PFSK-1 (cell line): ENCODE data around the gene NCAM1.

Source experiments
- FOXP2 ChIP-seq: optimal IDR thresholded peaks from 2 replicates; pipeline ENCODE3; 2011; ENCODE audit warnings: borderline replicate concordance, control low read depth, inconsistent platforms; ENCODE audit not compliant: insufficient read depth; ENCODE audit errors: extremely low read length, extremely low read depth
- POLR2AphosphoS5 ChIP-seq: IDR thresholded peaks from 2 replicates; pipeline ENCODE4 v1.6.1; 2012; ENCODE audit warnings: low read depth, mild to moderate bottlenecking, control low read depth, low read length, moderate library complexity
- SIN3A ChIP-seq: IDR thresholded peaks from 2 replicates; pipeline ENCODE4 v1.6.1; 2012; ENCODE audit warnings: mild to moderate bottlenecking, low read length, moderate library complexity, borderline replicate concordance; ENCODE audit not compliant: insufficient read depth
- TAF1 ChIP-seq: IDR thresholded peaks from 2 replicates; pipeline ENCODE4 v1.6.1; 2012; ENCODE audit warnings: low read length, control low read depth, borderline replicate concordance; ENCODE audit not compliant: insufficient read depth
- TF ChIP-seq, protein P1 (sequence below), 2 experiments: IDR thresholded peaks; 2 replicates each; pipeline versions ENCODE4 v1.6.1 to v1.8.0; 2011 to 2012; ENCODE audit warnings: low read depth in 2 of 2, low read length in 2 of 2, control low read depth in 1 of 2, inconsistent platforms in 1 of 2, mild to moderate bottlenecking in 1 of 2, moderate library complexity in 1 of 2; ENCODE audit not compliant: insufficient read depth in 1 of 2

The NCAM1 gene

DNA sequence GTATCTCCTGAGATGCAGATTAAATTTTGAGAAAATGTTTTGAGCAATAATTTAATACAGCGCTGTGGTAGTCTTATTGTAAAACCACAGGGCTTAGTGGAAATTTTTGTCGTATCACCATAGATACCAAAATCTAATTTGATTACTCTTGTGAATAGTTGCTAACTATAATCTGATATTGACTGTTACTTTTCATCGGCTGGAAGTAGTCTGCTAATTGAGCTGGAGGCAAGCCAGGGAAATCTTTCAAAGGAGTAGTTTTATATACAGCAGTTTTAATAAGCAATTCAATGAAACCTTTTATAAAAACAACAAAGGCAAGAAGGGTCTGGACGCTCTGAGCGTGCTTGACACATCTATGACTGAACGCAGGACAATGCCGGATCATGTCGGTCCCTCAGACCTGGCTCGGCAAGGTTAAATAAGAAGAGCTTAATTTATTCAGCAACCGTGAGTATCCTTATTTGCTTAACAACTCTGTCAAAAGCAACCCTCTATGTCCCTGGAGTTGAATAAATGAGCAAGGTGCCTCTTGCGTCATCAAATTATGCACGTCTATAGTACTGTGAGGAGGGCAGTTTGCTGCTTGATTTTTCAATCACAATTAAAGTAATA lies 121.2 kb downstream of the NCAM1 start:
- no peak for TF ChIP-seq SIN3A
- TF ChIP-seq TAF1: no peak
- no peak for TF ChIP-seq FOXP2
- TF ChIP-seq, protein P1, sequence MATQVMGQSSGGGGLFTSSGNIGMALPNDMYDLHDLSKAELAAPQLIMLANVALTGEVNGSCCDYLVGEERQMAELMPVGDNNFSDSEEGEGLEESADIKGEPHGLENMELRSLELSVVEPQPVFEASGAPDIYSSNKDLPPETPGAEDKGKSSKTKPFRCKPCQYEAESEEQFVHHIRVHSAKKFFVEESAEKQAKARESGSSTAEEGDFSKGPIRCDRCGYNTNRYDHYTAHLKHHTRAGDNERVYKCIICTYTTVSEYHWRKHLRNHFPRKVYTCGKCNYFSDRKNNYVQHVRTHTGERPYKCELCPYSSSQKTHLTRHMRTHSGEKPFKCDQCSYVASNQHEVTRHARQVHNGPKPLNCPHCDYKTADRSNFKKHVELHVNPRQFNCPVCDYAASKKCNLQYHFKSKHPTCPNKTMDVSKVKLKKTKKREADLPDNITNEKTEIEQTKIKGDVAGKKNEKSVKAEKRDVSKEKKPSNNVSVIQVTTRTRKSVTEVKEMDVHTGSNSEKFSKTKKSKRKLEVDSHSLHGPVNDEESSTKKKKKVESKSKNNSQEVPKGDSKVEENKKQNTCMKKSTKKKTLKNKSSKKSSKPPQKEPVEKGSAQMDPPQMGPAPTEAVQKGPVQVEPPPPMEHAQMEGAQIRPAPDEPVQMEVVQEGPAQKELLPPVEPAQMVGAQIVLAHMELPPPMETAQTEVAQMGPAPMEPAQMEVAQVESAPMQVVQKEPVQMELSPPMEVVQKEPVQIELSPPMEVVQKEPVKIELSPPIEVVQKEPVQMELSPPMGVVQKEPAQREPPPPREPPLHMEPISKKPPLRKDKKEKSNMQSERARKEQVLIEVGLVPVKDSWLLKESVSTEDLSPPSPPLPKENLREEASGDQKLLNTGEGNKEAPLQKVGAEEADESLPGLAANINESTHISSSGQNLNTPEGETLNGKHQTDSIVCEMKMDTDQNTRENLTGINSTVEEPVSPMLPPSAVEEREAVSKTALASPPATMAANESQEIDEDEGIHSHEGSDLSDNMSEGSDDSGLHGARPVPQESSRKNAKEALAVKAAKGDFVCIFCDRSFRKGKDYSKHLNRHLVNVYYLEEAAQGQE (IDR thresholded peaks at IDR 0.05; ENCODE audit: insufficient read depth in 1 of 2, low read depth in 2 of 2, low read length in 2 of 2): no peak

DNA sequence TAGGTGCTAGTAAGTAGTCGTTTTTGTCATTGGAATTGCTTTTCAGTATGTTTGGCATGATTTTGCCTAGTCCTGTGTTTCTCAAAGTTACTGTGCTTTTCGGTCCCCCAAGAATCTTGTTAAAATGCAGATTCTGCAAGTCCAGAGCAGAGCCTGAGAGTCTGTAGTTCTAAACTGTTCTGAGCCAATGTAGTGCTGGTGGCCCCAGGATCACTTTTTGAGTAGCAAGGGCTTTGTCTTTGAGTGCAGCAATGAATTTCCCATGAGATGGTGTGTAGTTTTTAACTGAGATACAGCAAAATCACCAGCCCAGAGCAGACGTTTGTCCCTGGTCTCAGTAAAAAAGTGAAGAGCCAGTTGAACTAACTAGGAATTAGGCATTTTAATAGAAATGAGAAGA lies 122.4 kb downstream of the NCAM1 start:
- TF ChIP-seq POLR2AphosphoS5 (no peak), FOXP2 (no peak), TAF1 (no peak), SIN3A (no peak)
- TF ChIP-seq, protein P1 (IDR thresholded peaks at IDR 0.05; ENCODE audit: insufficient read depth in 1 of 2, low read depth in 2 of 2, low read length in 2 of 2): no peak

GRCh38 chr11:113084297-113084696 lies 123.1 kb downstream of the NCAM1 start:
- TF ChIP-seq POLR2AphosphoS5 (no peak), TAF1 (no peak), SIN3A (no peak), FOXP2 (no peak)
- TF ChIP-seq, protein P1 (IDR thresholded peaks at IDR 0.05; ENCODE audit: insufficient read depth in 1 of 2, low read depth in 2 of 2, low read length in 2 of 2): no peak

GRCh38 chr11:113085446-113085845 lies 124.2 kb downstream of the NCAM1 start:
- TF ChIP-seq TAF1 (no peak), POLR2AphosphoS5 (no peak), FOXP2 (no peak), SIN3A (no peak)
- TF ChIP-seq, protein P1 (IDR thresholded peaks at IDR 0.05; ENCODE audit: insufficient read depth in 1 of 2, low read depth in 2 of 2, low read length in 2 of 2): no peak
